Adrenal gland (tissue), 12 donors: ENCODE data around the gene ACTN2. TPM values are rescaled to one million over a fixed set of nuclear protein-coding genes. Genes with fewer than 3 reads are reported as not detected.

Experiments
- DNase-seq, 7 donors: peaks; one replicate each; pipeline ENCODE4 v3.0.0-alpha.2; 2019 to 2020
- H3K27ac ChIP-seq, 5 donors: fragments of 200-600 bp; sonication (generic) in 4 of 5; 1 replicate in 3 of 5; 2 replicates in 2 of 5; pipeline versions ENCODE4 v1.5.1 to v1.8.0; 2016 to 2020; ENCODE audit warnings: mild to moderate bottlenecking in 1 of 5
- H3K27me3 ChIP-seq: fragments of 200-600 bp; 2 replicates; pipeline ENCODE4 v1.8.0; 2021
- H3K36me3 ChIP-seq, 2 donors: fragments of 200-600 bp; replicated peaks in 1 of 2; 1 replicate in 1 of 2; 2 replicates in 1 of 2; pipeline versions ENCODE4 v1.5.1 to v1.8.0; 2018 to 2022
- H3K4me1 ChIP-seq, 2 donors: fragments of 200-600 bp; replicated peaks in 1 of 2; 1 replicate in 1 of 2; 2 replicates in 1 of 2; pipeline versions ENCODE4 v1.5.1 to v1.8.0; 2018 to 2021
- H3K4me3 ChIP-seq, 4 donors: fragments of 200-600 bp; sonication (generic) in 3 of 4; one replicate each; pipeline ENCODE4 v1.5.1; 2016 to 2018
- H3K9me3 ChIP-seq, 3 donors: fragments of 200-600 bp; sonication (generic) in 1 of 3; replicated peaks in 1 of 3; 1 replicate in 2 of 3; 2 replicates in 1 of 3; pipeline versions ENCODE4 v1.5.1 to v1.8.0; 2016 to 2021
- CTCF ChIP-seq, 6 experiments: fragments of 450-650 bp in 4 of 6; fragments of 200-600 bp in 2 of 6; sonication (generic) in 1 of 6; IDR thresholded peaks; 1 replicate in 5 of 6; 2 replicates in 1 of 6; pipeline versions ENCODE4 v1.5.1 to v1.8.0; 2016 to 2021; ENCODE audit warnings: antibody characterized with exemption in 6 of 6, mild to moderate bottlenecking in 2 of 6, moderate library complexity in 1 of 6
- POLR2A ChIP-seq, 2 donors: fragments of 450-650 bp; IDR thresholded peaks; one replicate each; pipeline ENCODE4 v1.6.1; 2017; ENCODE audit warnings: antibody characterized with exemption in 2 of 2, mild to moderate bottlenecking in 2 of 2, moderate library complexity in 1 of 2
- WGBS, 4 donors: extraction: QIAGEN DNeasy Blood & Tissue Kit in 2 of 4; methylation state at CpG; one replicate each; pipeline versions ENCODE4 v1.1.5 to v1.1.7; 2013 to 2017; 5-methylcytosine and 5-hydroxymethylcytosine counted together
- intact Hi-C, 2 donors: fragments of 100-400 bp; cut with DNase I; formaldehyde crosslinking; loops; one replicate each; pipeline versions ENCODE4 v1.14.1 to v1.15.0; 2022 to 2023
- polyA plus RNA-seq, 3 donors: library from polyadenylated mRNA; stranded (reverse); fragments of 200-250 nt in 2 of 3; fragments of 350-450 nt in 1 of 3; fragmentation: Illumina TruSeq in 1 of 3; extraction: RNeasy Lipid Tissue Mini Kit (QIAGEN cat#74804) in 1 of 3; gene quantifications; one replicate each; pipeline ENCODE4 v1.2.3, GENCODE V29; 2013 to 2014
- total RNA-seq, 9 donors: library from RNA; depleted of rRNA in 4 of 9; stranded (reverse); fragments of >200 nt in 4 of 9; fragments of 120-200 nt in 1 of 9; fragmentation: NEBNext Ultra II Directional in 1 of 9; extraction: Animal tissue kit (Norgen Biotek cat#: 25700) in 1 of 9; gene quantifications; one replicate each; pipeline versions ENCODE4 v1.1.0 to v1.2.4, GENCODE V29; 2013 to 2023
- donor health status: healthy with polysubstance abuse.
- donor health status: Bipolar disorder and iron deficiency.
- donor health status: DM: yes; HTN: yes; CAD: no.
- donor health status: DM: no; HTN: no; CAD: no.
- donor health status: DM: no; HTN: no; CAD: no.
- donor health status: DM: yes; HTN: yes; CAD: no.

ACTN2 gene
- total and polyA plus RNA-seq, 12 donors = under 0.01 to 1.0 (median 0.34) TPM; not detected in 2

- no peak for TF ChIP-seq CTCF (IDR thresholded peaks at IDR 0.05)
- intact Hi-C loops = no loop called here
- WGBS, 4 donors = 3 to 19% (median 6%) methylated on average over 1 of the region's 1 CpG
Observed at GRCh38 chr1:236716160-236716559, 29.9 kb downstream of the ACTN2 start.

GRCh38 chr1:236717811-236718210 lies 31.5 kb downstream of the ACTN2 start:
- Histone ChIP-seq H3K9me3 (no peaks in the 10 kb centered on the region), H3K4me3 (no peak overlapping the region), H3K27me3 (no peaks in the 10 kb centered on the region), H3K4me1 (no peaks in the 10 kb centered on the region), H3K27ac (no peak overlapping the region), H3K36me3 (no peaks in the 10 kb centered on the region)
- WGBS, 4 donors = 71 to 82% (median 75%) methylated on average over 6 of the region's 6 CpGs
- no peak for TF ChIP-seq CTCF (IDR thresholded peaks at IDR 0.05)
- TF ChIP-seq POLR2A (IDR thresholded peaks at IDR 0.05) = no peak
- intact Hi-C loops = no loop called here
- no peak for DNase-seq

More at GRCh38 chr1:236716160-236716559, 29.9 kb downstream of the ACTN2 start:
- Histone ChIP-seq H3K9me3 (no peaks in the 10 kb centered on the region), H3K27ac (no peak overlapping the region), H3K4me1 (no peaks in the 10 kb centered on the region), H3K4me3 (no peak overlapping the region), H3K36me3 (no peaks in the 10 kb centered on the region), H3K27me3 (no peaks in the 10 kb centered on the region)
- DNase-seq = no peak

- Histone ChIP-seq H3K27me3 (no peaks in the 10 kb centered on the region), H3K4me1 (no peaks in the 10 kb centered on the region), H3K4me3 (no peak overlapping the region), H3K9me3 (no peaks in the 10 kb centered on the region), H3K27ac (no peak overlapping the region), H3K36me3 (no peaks in the 10 kb centered on the region)
- intact Hi-C loops = no loop called here
- WGBS, 4 donors = 25 to 64% (median 53%) methylated on average over 3 of the region's 3 CpGs
- DNase-seq = no peak
- no peak for TF ChIP-seq CTCF (IDR thresholded peaks at IDR 0.05)
- no peak for TF ChIP-seq POLR2A (IDR thresholded peaks at IDR 0.05)
Observed at GRCh38 chr1:236718328-236718727, 32.0 kb downstream of the ACTN2 start.

GRCh38 chr1:236720206-236720605 lies 33.9 kb downstream of the ACTN2 start:
- Histone ChIP-seq H3K27ac (no peak overlapping the region), H3K9me3 (no peaks in the 10 kb centered on the region), H3K36me3 (no peaks in the 10 kb centered on the region), H3K4me3 (no peak overlapping the region), H3K27me3 (no peaks in the 10 kb centered on the region), H3K4me1 (no peaks in the 10 kb centered on the region)
- intact Hi-C loops = no loop called here
- DNase-seq = no peak
- TF ChIP-seq CTCF (IDR thresholded peaks at IDR 0.05) (no peak), POLR2A (IDR thresholded peaks at IDR 0.05) (no peak)
- WGBS, 4 donors = 46 to 53% (median 49%) methylated on average over 3 of the region's 3 CpGs
